SK-N-SH treated with all-trans-retinoic acid at 6 μM for 48 hours (cell line): ENCODE measurements around the gene PCSK9.

Source experiments
- ATAC-seq: fragments of 200-7000 bp; cut with Tn5 transposase; 3 replicates; pipeline ENCODE4 v1.9.1; 2020; ENCODE audit warnings: mild to moderate bottlenecking, moderate library complexity
- ARNTL ChIP-seq: fragments of 450-650 bp; formaldehyde crosslinking; IDR thresholded peaks from 2 replicates; pipeline ENCODE4 v1.5.0; 2020; ENCODE audit warnings: low read depth, mild to moderate bottlenecking, moderate library complexity, borderline replicate concordance
- BACH2 ChIP-seq: fragments of 250-450 bp; sonication (Bioruptor Pico); IDR thresholded peaks from 2 replicates; pipeline ENCODE4 v1.9.0; 2021; ENCODE audit warnings: mild to moderate bottlenecking, borderline replicate concordance
- ESRRG ChIP-seq: fragments of 250-450 bp; sonication (Bioruptor Pico); IDR thresholded peaks from 2 replicates; pipeline ENCODE4 v1.6.1; 2021; ENCODE audit warnings: mild to moderate bottlenecking
- GLIS3 ChIP-seq: fragments of 250-450 bp; sonication (Bioruptor Pico); IDR thresholded peaks from 2 replicates; pipeline ENCODE4 v1.5.0; 2020; ENCODE audit warnings: mild to moderate bottlenecking, moderate library complexity
- ISL1 ChIP-seq: fragments of 250-450 bp; sonication (Bioruptor Pico); IDR thresholded peaks from 2 replicates; pipeline ENCODE4 v2.1.2; 2022; ENCODE audit warnings: mild to moderate bottlenecking, moderate library complexity
- OSR1 ChIP-seq: fragments of 250-450 bp; sonication (Bioruptor Pico); IDR thresholded peaks from 2 replicates; pipeline ENCODE4 v1.8.0; 2022; ENCODE audit warnings: moderate library complexity, mild to moderate bottlenecking, inconsistent platforms
- PPARA ChIP-seq: fragments of 250-450 bp; sonication (Bioruptor Pico); IDR thresholded peaks from 2 replicates; pipeline ENCODE4 v1.5.0; 2020; ENCODE audit warnings: mild to moderate bottlenecking, borderline replicate concordance
- RARB ChIP-seq: fragments of 250-450 bp; sonication (Bioruptor Pico); IDR thresholded peaks from 2 replicates; pipeline ENCODE4 v1.8.0; 2021; ENCODE audit warnings: mild to moderate bottlenecking, moderate library complexity
- TCF4 ChIP-seq: fragments of 250-450 bp; sonication (Bioruptor Pico); IDR thresholded peaks from 2 replicates; pipeline ENCODE4 v1.8.0; 2021; ENCODE audit warnings: mild to moderate bottlenecking, moderate library complexity, borderline replicate concordance
- TOX ChIP-seq: fragments of 250-450 bp; sonication (Bioruptor Pico); IDR thresholded peaks from 2 replicates; pipeline ENCODE4 v1.8.0; 2021; ENCODE audit warnings: mild to moderate bottlenecking, moderate library complexity, borderline replicate concordance
- ZC3H10 ChIP-seq: fragments of 250-450 bp; sonication (Bioruptor Pico); IDR thresholded peaks from 2 replicates; pipeline ENCODE4 v1.5.1; 2021; ENCODE audit warnings: mild to moderate bottlenecking, moderate library complexity
- ZFP3 ChIP-seq: fragments of 250-450 bp; sonication (Bioruptor Pico); IDR thresholded peaks from 2 replicates; pipeline ENCODE4 v1.5.0; 2020; ENCODE audit warnings: mild to moderate bottlenecking, moderate library complexity
- ZFP30 ChIP-seq: fragments of 450-650 bp; formaldehyde crosslinking; IDR thresholded peaks from 2 replicates; pipeline ENCODE4 v1.5.0; 2022; ENCODE audit warnings: mild to moderate bottlenecking, moderate library complexity
- ZNF565 ChIP-seq: fragments of 450-650 bp; formaldehyde crosslinking; conservative IDR thresholded peaks from 2 replicates; pipeline ENCODE4 v1.5.0; 2020; ENCODE audit warnings: low read depth, mild to moderate bottlenecking, moderate library complexity
- ZNF70 ChIP-seq: fragments of 450-650 bp; formaldehyde crosslinking; IDR thresholded peaks from 2 replicates; pipeline ENCODE4 v1.5.0; 2020; ENCODE audit warnings: mild to moderate bottlenecking, moderate library complexity
- ZNF8 ChIP-seq: fragments of 450-650 bp; formaldehyde crosslinking; IDR thresholded peaks from 2 replicates; pipeline ENCODE4 v1.5.0; 2020; ENCODE audit warnings: mild to moderate bottlenecking, moderate library complexity
- TF ChIP-seq, protein P1 (sequence below): fragments of 250-450 bp; sonication (Bioruptor Pico); IDR thresholded peaks from 2 replicates; pipeline ENCODE4 v1.8.0; 2021; ENCODE audit warnings: low read depth, mild to moderate bottlenecking, moderate library complexity, borderline replicate concordance
- TF ChIP-seq, protein P2 (sequence below): fragments of 250-450 bp; sonication (Bioruptor Pico); IDR thresholded peaks from 2 replicates; pipeline ENCODE4 v1.8.0; 2020; ENCODE audit warnings: mild to moderate bottlenecking, moderate library complexity, borderline replicate concordance
- TF ChIP-seq, protein P3 (sequence below): fragments of 250-450 bp; sonication (Bioruptor Pico); IDR thresholded peaks from 2 replicates; pipeline ENCODE4 v1.5.0; 2020; ENCODE audit warnings: mild to moderate bottlenecking, moderate library complexity
- TF ChIP-seq, protein P4 (sequence below): fragments of 250-450 bp; sonication (Bioruptor Pico); IDR thresholded peaks from 2 replicates; pipeline ENCODE4 v1.5.1; 2021; ENCODE audit warnings: mild to moderate bottlenecking, moderate library complexity
- TF ChIP-seq, protein P5 (sequence below): fragments of 250-450 bp; sonication (Bioruptor Pico); IDR thresholded peaks from 2 replicates; pipeline ENCODE4 v1.5.1; 2020; ENCODE audit warnings: low read depth, mild to moderate bottlenecking, moderate library complexity

The PCSK9 gene

DNA sequence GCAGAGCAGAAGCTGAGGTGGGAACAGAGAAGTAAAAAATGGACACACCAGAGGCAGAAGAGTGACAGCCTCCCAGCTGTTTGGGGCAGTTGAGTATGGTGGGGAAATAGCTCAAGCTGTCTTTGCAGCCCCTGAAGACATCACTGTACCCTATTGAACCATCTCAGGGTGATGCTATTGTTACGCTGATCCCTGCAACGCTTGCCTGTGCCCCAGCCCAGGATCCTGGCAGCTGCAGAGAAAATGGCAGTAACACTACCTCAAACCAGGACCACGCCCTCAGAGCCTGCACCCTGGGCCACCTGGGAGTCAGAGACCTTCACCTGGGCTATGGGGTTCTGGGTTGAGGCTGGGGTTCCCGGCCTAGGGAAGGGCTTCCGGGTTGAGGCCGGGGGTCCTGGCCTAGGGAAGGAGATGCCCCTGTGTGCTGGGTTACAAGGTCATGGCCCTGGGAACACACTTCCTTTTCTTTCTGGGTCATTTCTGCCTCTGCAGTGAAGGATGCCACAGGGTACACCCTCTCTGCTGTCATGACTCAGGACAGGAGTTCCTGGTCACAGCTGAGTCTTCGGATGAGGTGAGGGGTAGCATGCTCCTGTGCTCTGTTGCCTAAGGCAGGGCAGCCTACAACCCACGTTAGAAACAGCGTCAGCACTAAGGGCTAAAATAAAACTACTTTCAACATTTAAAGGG lies 29.0 kb upstream of the PCSK9 start:
- no peak for TF ChIP-seq OSR1
- TF ChIP-seq GLIS3, result no peak
- TF ChIP-seq TOX (CRISPR knock-in tag), result no peak
- no peak for TF ChIP-seq ZFP3 (CRISPR knock-in tag)
- TF ChIP-seq, protein P1, sequence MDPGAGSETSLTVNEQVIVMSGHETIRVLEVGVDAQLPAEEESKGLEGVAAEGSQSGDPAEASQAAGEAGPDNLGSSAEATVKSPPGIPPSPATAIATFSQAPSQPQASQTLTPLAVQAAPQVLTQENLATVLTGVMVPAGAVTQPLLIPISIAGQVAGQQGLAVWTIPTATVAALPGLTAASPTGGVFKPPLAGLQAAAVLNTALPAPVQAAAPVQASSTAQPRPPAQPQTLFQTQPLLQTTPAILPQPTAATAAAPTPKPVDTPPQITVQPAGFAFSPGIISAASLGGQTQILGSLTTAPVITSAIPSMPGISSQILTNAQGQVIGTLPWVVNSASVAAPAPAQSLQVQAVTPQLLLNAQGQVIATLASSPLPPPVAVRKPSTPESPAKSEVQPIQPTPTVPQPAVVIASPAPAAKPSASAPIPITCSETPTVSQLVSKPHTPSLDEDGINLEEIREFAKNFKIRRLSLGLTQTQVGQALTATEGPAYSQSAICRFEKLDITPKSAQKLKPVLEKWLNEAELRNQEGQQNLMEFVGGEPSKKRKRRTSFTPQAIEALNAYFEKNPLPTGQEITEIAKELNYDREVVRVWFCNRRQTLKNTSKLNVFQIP (CRISPR knock-in tag), result no peak
- TF ChIP-seq PPARA (CRISPR knock-in tag), result no peak
- no peak for TF ChIP-seq RARB (CRISPR knock-in tag)
- no peak for TF ChIP-seq ZNF565 (CRISPR knock-in tag)
- no peak for TF ChIP-seq ESRRG (CRISPR knock-in tag)
- TF ChIP-seq TCF4 (CRISPR knock-in tag), result no peak
- TF ChIP-seq BACH2 (CRISPR knock-in tag), result no peak
- TF ChIP-seq, protein P2, sequence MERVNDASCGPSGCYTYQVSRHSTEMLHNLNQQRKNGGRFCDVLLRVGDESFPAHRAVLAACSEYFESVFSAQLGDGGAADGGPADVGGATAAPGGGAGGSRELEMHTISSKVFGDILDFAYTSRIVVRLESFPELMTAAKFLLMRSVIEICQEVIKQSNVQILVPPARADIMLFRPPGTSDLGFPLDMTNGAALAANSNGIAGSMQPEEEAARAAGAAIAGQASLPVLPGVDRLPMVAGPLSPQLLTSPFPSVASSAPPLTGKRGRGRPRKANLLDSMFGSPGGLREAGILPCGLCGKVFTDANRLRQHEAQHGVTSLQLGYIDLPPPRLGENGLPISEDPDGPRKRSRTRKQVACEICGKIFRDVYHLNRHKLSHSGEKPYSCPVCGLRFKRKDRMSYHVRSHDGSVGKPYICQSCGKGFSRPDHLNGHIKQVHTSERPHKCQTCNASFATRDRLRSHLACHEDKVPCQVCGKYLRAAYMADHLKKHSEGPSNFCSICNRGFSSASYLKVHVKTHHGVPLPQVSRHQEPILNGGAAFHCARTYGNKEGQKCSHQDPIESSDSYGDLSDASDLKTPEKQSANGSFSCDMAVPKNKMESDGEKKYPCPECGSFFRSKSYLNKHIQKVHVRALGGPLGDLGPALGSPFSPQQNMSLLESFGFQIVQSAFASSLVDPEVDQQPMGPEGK (CRISPR knock-in tag), result no peak
- TF ChIP-seq ARNTL (CRISPR knock-in tag), result no peak
- TF ChIP-seq ZC3H10 (CRISPR knock-in tag), result no peak
- ATAC-seq, result no peak

DNA sequence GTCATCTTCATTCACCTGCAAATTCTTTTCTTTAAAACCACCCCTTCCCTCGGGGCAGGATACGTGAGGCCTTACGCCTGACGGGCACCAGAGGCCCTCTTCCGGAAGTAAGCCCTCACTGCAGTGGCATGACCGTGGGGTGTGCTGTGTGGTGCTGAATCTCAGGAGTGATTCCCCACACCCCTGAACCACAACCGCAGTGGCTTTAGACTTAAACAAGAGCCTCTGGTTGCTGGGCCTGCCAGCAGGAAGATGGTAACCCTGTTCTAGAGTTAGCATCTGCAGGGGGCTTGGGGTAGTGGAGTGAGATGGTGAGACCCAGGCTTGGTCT lies 28.5 kb upstream of the PCSK9 start:
- TF ChIP-seq ZNF565 (CRISPR knock-in tag) (no peak), ZC3H10 (CRISPR knock-in tag) (no peak), TOX (CRISPR knock-in tag) (no peak), ZFP3 (CRISPR knock-in tag) (no peak), ZFP30 (no peak), ZNF8 (CRISPR knock-in tag) (no peak), ESRRG (CRISPR knock-in tag) (no peak), ZNF70 (no peak), ISL1 (no peak), BACH2 (CRISPR knock-in tag) (no peak), GLIS3 (no peak), PPARA (CRISPR knock-in tag) (no peak), ARNTL (CRISPR knock-in tag) (no peak), OSR1 (no peak)
- TF ChIP-seq, protein P1 (CRISPR knock-in tag), result no peak
- TF ChIP-seq, protein P2 (CRISPR knock-in tag), result no peak
- TF ChIP-seq, protein P3, sequence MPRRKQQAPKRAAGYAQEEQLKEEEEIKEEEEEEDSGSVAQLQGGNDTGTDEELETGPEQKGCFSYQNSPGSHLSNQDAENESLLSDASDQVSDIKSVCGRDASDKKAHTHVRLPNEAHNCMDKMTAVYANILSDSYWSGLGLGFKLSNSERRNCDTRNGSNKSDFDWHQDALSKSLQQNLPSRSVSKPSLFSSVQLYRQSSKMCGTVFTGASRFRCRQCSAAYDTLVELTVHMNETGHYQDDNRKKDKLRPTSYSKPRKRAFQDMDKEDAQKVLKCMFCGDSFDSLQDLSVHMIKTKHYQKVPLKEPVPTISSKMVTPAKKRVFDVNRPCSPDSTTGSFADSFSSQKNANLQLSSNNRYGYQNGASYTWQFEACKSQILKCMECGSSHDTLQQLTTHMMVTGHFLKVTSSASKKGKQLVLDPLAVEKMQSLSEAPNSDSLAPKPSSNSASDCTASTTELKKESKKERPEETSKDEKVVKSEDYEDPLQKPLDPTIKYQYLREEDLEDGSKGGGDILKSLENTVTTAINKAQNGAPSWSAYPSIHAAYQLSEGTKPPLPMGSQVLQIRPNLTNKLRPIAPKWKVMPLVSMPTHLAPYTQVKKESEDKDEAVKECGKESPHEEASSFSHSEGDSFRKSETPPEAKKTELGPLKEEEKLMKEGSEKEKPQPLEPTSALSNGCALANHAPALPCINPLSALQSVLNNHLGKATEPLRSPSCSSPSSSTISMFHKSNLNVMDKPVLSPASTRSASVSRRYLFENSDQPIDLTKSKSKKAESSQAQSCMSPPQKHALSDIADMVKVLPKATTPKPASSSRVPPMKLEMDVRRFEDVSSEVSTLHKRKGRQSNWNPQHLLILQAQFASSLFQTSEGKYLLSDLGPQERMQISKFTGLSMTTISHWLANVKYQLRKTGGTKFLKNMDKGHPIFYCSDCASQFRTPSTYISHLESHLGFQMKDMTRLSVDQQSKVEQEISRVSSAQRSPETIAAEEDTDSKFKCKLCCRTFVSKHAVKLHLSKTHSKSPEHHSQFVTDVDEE (CRISPR knock-in tag), result no peak
- TF ChIP-seq, protein P4, sequence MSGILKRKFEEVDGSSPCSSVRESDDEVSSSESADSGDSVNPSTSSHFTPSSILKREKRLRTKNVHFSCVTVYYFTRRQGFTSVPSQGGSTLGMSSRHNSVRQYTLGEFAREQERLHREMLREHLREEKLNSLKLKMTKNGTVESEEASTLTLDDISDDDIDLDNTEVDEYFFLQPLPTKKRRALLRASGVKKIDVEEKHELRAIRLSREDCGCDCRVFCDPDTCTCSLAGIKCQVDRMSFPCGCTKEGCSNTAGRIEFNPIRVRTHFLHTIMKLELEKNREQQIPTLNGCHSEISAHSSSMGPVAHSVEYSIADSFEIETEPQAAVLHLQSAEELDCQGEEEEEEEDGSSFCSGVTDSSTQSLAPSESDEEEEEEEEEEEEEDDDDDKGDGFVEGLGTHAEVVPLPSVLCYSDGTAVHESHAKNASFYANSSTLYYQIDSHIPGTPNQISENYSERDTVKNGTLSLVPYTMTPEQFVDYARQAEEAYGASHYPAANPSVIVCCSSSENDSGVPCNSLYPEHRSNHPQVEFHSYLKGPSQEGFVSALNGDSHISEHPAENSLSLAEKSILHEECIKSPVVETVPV (CRISPR knock-in tag), result no peak
- TF ChIP-seq, protein P5, sequence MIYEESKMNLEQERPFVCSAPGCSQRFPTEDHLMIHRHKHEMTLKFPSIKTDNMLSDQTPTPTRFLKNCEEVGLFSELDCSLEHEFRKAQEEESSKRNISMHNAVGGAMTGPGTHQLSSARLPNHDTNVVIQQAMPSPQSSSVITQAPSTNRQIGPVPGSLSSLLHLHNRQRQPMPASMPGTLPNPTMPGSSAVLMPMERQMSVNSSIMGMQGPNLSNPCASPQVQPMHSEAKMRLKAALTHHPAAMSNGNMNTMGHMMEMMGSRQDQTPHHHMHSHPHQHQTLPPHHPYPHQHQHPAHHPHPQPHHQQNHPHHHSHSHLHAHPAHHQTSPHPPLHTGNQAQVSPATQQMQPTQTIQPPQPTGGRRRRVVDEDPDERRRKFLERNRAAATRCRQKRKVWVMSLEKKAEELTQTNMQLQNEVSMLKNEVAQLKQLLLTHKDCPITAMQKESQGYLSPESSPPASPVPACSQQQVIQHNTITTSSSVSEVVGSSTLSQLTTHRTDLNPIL (CRISPR knock-in tag), result no peak
- ATAC-seq, result no peak
